HL-60 (cell line): ENCODE data around the gene GJB2.

ENCODE experiments used
- DNase-seq, 2 experiments: peaks; one replicate each; pipeline ENCODE4 v3.0.0-alpha.2; 2010 to 2020; ENCODE audit warnings: low read depth in 1 of 2, low spot score in 1 of 2
- H3K27ac ChIP-seq: fragments of 250-450 bp; sonication (Bioruptor Pico); replicated peaks from 2 replicates; pipeline ENCODE4 v1.5.1; 2020; ENCODE audit warnings: mild to moderate bottlenecking, moderate library complexity
- H3K27me3 ChIP-seq: fragments of 250-450 bp; sonication (Bioruptor Pico); 2 replicates; pipeline ENCODE4 v1.5.1; 2021; ENCODE audit warnings: mild to moderate bottlenecking, moderate library complexity; ENCODE audit not compliant: insufficient read depth, poor library complexity, severe bottlenecking
- H3K4me3 ChIP-seq: replicated peaks from 2 replicates; pipeline ENCODE4 v1.5.1; 2011; ENCODE audit warnings: mild to moderate bottlenecking, control low read depth, low read length; ENCODE audit not compliant: insufficient read depth
- GABPA ChIP-seq: IDR thresholded peaks from 2 replicates; pipeline ENCODE4 v1.6.1; 2012; ENCODE audit warnings: low read depth
- POLR2AphosphoS5 ChIP-seq: IDR thresholded peaks from 2 replicates; pipeline ENCODE4 v1.6.1; 2012; ENCODE audit warnings: low read depth
- SPI1 ChIP-seq: IDR thresholded peaks from 2 replicates; pipeline ENCODE4 v1.6.1; 2012; ENCODE audit warnings: low read depth, mild to moderate bottlenecking, borderline replicate concordance
- TF ChIP-seq, protein P1 (sequence below): IDR thresholded peaks from one replicate; pipeline ENCODE4 v1.5.1; 2011; ENCODE audit warnings: low read length, control low read depth, inconsistent platforms; ENCODE audit not compliant: insufficient read depth
- TF ChIP-seq, protein P2 (sequence below): IDR thresholded peaks from 2 replicates; pipeline ENCODE4 v1.6.1; 2012; ENCODE audit warnings: low read depth; ENCODE audit not compliant: insufficient replicate concordance

The GJB2 gene

DNA sequence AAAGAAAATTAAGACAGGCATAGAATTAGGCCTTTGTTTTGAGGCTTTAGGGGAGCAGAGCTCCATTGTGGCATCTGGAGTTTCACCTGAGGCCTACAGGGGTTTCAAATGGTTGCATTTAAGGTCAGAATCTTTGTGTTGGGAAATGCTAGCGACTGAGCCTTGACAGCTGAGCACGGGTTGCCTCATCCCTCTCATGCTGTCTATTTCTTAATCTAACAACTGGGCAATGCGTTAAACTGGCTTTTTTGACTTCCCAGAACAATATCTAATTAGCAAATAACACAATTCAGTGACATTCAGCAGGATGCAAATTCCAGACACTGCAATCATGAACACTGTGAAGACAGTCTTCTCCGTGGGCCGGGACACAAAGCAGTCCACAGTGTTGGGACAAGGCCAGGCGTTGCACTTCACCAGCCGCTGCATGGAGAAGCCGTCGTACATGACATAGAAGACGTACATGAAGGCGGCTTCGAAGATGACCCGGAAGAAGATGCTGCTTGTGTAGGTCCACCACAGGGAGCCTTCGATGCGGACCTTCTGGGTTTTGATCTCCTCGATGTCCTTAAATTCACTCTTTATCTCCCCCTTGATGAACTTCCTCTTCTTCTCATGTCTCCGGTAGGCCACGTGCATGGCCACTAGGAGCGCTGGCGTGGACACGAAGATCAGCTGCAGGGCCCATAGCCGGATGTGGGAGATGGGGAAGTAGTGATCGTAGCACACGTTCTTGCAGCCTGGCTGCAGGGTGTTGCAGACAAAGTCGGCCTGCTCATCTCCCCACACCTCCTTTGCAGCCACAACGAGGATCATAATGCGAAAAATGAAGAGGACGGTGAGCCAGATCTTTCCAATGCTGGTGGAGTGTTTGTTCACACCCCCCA, 3.8 kb downstream of the GJB2 start:
- Histone ChIP-seq H3K27ac (peak overlapping the region; percentile 59), H3K27me3 (peaks cover 4% of the 10 kb centered on the region), H3K4me3 (no peak overlapping the region)
- DNase-seq, result peak; percentile 89 to 95
- peak; percentile 92 for TF ChIP-seq GABPA
- peak; percentile 47; the same call in 1 of the 2 replicates for TF ChIP-seq SPI1
- TF ChIP-seq, protein P1, sequence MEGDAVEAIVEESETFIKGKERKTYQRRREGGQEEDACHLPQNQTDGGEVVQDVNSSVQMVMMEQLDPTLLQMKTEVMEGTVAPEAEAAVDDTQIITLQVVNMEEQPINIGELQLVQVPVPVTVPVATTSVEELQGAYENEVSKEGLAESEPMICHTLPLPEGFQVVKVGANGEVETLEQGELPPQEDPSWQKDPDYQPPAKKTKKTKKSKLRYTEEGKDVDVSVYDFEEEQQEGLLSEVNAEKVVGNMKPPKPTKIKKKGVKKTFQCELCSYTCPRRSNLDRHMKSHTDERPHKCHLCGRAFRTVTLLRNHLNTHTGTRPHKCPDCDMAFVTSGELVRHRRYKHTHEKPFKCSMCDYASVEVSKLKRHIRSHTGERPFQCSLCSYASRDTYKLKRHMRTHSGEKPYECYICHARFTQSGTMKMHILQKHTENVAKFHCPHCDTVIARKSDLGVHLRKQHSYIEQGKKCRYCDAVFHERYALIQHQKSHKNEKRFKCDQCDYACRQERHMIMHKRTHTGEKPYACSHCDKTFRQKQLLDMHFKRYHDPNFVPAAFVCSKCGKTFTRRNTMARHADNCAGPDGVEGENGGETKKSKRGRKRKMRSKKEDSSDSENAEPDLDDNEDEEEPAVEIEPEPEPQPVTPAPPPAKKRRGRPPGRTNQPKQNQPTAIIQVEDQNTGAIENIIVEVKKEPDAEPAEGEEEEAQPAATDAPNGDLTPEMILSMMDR, result peak; percentile 64
- peak; percentile 50 for TF ChIP-seq POLR2AphosphoS5
- TF ChIP-seq, protein P2, sequence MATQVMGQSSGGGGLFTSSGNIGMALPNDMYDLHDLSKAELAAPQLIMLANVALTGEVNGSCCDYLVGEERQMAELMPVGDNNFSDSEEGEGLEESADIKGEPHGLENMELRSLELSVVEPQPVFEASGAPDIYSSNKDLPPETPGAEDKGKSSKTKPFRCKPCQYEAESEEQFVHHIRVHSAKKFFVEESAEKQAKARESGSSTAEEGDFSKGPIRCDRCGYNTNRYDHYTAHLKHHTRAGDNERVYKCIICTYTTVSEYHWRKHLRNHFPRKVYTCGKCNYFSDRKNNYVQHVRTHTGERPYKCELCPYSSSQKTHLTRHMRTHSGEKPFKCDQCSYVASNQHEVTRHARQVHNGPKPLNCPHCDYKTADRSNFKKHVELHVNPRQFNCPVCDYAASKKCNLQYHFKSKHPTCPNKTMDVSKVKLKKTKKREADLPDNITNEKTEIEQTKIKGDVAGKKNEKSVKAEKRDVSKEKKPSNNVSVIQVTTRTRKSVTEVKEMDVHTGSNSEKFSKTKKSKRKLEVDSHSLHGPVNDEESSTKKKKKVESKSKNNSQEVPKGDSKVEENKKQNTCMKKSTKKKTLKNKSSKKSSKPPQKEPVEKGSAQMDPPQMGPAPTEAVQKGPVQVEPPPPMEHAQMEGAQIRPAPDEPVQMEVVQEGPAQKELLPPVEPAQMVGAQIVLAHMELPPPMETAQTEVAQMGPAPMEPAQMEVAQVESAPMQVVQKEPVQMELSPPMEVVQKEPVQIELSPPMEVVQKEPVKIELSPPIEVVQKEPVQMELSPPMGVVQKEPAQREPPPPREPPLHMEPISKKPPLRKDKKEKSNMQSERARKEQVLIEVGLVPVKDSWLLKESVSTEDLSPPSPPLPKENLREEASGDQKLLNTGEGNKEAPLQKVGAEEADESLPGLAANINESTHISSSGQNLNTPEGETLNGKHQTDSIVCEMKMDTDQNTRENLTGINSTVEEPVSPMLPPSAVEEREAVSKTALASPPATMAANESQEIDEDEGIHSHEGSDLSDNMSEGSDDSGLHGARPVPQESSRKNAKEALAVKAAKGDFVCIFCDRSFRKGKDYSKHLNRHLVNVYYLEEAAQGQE, result no peak

DNA sequence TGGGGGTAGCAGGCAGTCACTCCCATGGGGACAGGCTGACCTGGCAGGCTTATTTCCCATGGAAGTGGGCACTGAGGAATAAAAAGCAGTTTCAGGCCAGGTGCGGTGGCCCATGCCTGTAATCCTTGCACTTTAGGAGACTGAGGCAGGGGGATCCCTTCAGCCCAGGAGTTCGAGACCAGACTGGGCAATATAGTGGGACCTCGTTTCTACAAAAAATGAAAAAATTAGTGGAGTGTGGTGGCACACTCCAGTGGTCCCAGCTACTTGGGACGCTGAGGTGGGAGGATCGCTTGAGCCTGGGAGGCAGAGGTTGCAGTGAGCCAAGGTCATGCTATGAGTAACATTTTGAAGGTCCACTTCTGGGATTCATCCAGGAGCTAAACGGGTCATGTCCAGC, 6.0 kb downstream of the GJB2 start:
- DNase-seq, result no peak
- no peaks in the 10 kb centered on the region for H3K27me3 ChIP-seq
- H3K4me3 ChIP-seq, result no peak overlapping the region
- H3K27ac ChIP-seq, result no peak overlapping the region
- TF ChIP-seq GABPA (no peak), SPI1 (no peak), POLR2AphosphoS5 (no peak)
- TF ChIP-seq, protein P1, result no peak
- TF ChIP-seq, protein P2, result no peak

DNA sequence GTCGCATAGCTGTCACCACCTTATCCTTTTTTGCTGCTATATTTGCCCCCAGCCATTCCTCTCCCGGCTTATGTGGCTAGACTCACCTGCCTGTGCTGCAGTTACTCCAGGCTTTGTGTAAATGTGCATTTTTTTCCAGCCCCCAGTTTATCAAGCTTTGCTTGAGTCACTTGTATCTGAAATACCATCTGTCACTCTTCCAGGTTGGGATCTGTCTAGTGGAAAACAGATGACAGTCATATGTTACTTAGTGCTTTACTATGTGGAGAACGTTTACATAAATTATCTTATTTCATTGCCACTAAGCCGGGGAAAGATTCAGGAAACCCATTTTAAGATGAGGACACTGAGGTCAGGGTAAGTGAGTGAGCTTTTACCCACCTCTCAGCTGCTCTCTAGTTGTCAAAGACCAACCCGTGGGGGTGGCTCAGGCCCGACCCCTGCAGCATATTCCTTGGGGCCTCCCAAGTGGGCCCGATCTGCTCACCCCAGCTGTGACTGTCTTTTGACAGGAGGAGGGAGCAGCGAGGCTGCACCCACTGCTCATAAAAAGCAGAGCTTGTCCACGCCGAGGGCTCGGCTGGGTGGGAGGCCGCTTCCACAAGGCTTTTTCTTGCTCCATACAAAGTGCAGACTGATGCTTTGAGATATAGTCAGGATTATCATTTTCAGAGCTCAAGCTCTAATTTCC, 7.2 kb downstream of the GJB2 start:
- Histone ChIP-seq H3K4me3 (no peak overlapping the region), H3K27me3 (no peaks in the 10 kb centered on the region), H3K27ac (no peak overlapping the region)
- DNase-seq, result no peak
- TF ChIP-seq, protein P2, result no peak
- TF ChIP-seq, protein P1, result no peak
- TF ChIP-seq GABPA, result no peak
